Stimulated activated CD8-positive, alpha-beta memory T cell treated with anti-CD3 and anti-CD28 coated beads, Interleukin-7, amount 100 ng/mL, for 1 hour (primary cell): ENCODE measurements around the gene KLHL24.
A peak's percentile ranks its signal among the peaks of the same experiment; 100 is the strongest.
"Not testable (repeated sequence)": the region's sequence is repeated elsewhere in the genome, so short reads cannot be mapped to it uniquely, and the experiment has no call there.

Source experiments
- DNase-seq, 2 donors: peaks; one replicate each; pipeline ENCODE4 v3.0.0-alpha.2; 2020; ENCODE audit warnings: low read depth in 2 of 2

The KLHL24 gene

GRCh38 chr3:183635431-183636220 is at the start of gene KLHL24:
KLHL24 (plus strand) TSS chr3:183635623; CDS start chr3:183650357, 14,734 bp downstream.
- DNase-seq, result peak; percentile 79

- DNase-seq, result no peak
These were observed 48.9 kb upstream of the KLHL24 start for GRCh38 chr3:183586477-183586876.

- DNase-seq, result no peak
These were observed 48.1 kb upstream of the KLHL24 start for GRCh38 chr3:183587336-183587735.

GRCh38 chr3:183590442-183590841 is 45.0 kb upstream of the KLHL24 start:
- no peak for DNase-seq

GRCh38 chr3:183591881-183592521 is 43.4 kb upstream of the KLHL24 start:
- DNase-seq, result no peak

GRCh38 chr3:183592821-183593220 is 42.6 kb upstream of the KLHL24 start:
- no peak for DNase-seq

GRCh38 chr3:183594636-183595035 is 40.8 kb upstream of the KLHL24 start:
- DNase-seq, result no peak

- no peak for DNase-seq
These were observed 37.5 kb upstream of the KLHL24 start for GRCh38 chr3:183597959-183598358.

GRCh38 chr3:183611326-183611725 is 24.1 kb upstream of the KLHL24 start:
- DNase-seq, result not testable (repeated sequence)

- no peak for DNase-seq
These were observed 21.8 kb upstream of the KLHL24 start for GRCh38 chr3:183613366-183614285.

- DNase-seq, result no peak
These were observed 16.9 kb upstream of the KLHL24 start for GRCh38 chr3:183618542-183618941.

GRCh38 chr3:183619010-183619409 is 16.4 kb upstream of the KLHL24 start:
- DNase-seq, result no peak

- DNase-seq, result no peak
These were observed 15.7 kb upstream of the KLHL24 start for GRCh38 chr3:183619624-183620251.

GRCh38 chr3:183620252-183620628 is 15.2 kb upstream of the KLHL24 start:
- no peak for DNase-seq

GRCh38 chr3:183622473-183622872 is 12.9 kb upstream of the KLHL24 start:
- DNase-seq, result not testable (repeated sequence)

- no peak for DNase-seq
These were observed 8.4 kb upstream of the KLHL24 start for GRCh38 chr3:183626877-183627594.

- no peak for DNase-seq
These were observed 5.7 kb upstream of the KLHL24 start for GRCh38 chr3:183629546-183630301.

GRCh38 chr3:183631715-183632114 is 3.7 kb upstream of the KLHL24 start:
- no peak for DNase-seq

GRCh38 chr3:183632725-183633124 is 2.7 kb upstream of the KLHL24 start:
- not testable (repeated sequence) for DNase-seq

- DNase-seq, result no peak
These were observed 716 bp upstream of the KLHL24 start for GRCh38 chr3:183634707-183635106.
